ENCODE results near the gene CALN1. TPM values are rescaled to one million over a fixed set of nuclear protein-coding genes. Genes with fewer than 3 reads are reported as not detected.

The CALN1 gene
- total and polyA plus RNA-seq, 2 experiments from 2014 or later = 7.6 to 14.5 TPM

DNA sequence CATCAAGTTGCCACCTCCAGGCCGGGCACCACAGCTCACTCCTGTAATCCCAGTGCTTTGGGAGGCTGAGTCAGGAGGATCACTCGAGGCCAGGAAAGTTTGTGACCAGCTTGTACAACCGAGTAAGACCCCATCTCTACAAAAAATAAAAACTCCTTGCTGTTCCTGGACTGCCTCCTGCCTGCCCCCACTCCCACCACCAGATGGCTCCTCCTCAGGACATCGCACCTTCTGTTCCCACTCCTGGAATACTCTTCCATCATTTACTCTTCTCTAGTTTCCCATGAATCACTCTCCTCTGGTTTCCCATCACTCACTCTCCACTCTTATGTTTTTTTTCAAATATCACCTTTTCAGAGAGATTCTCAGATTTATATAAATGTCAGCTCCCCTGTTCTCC, 540.7 kb downstream of the CALN1 start:
- Mint-ChIP-seq H3K27me3 (ENCODE audit: insufficient read depth, low read depth, poor library complexity) (no peaks in the 10 kb centered on the region), H3K4me3 (no peak overlapping the region), H3K4me1 (no peaks in the 10 kb centered on the region), H3K36me3 (ENCODE audit: low read depth) (peaks cover 14% of the 10 kb centered on the region; the same call in 2 of the 3 replicates), H3K27ac (no peak overlapping the region), H3K9me3 (peaks cover 13% of the 10 kb centered on the region)
- H3K79me2 ChIP-seq (replicated peaks; ENCODE audit: insufficient read depth) = no peaks in the 10 kb centered on the region
- no peaks in the 10 kb centered on the region for H3K27me3 ChIP-seq (ENCODE audit: insufficient read depth)
- H4K20me1 ChIP-seq (replicated peaks; ENCODE audit: insufficient read depth) = no peaks in the 10 kb centered on the region
- no peak overlapping the region for H3K4me3 ChIP-seq
- TF ChIP-seq EZH2 (IDR thresholded peaks at IDR 0.05; ENCODE audit: low read depth, unreplicated experiment) = no peak
- TF ChIP-seq ZNF331 (CRISPR knock-in tag; IDR thresholded peaks at IDR 0.05; ENCODE audit: low read depth) = no peak
- TF ChIP-seq ETS1 (IDR thresholded peaks at IDR 0.05) = no peak
- peak; percentile 62 to 66 for TF ChIP-seq CTCF (conservative IDR thresholded peaks at IDR 0.05; ENCODE audit: low read depth in 2 of 2)
- TF ChIP-seq STAT1 (IDR thresholded peaks at IDR 0.05; ENCODE audit: unreplicated experiment) = no peak
- no peak for TF ChIP-seq EZH2phosphoT487 (IDR thresholded peaks at IDR 0.05; ENCODE audit: unreplicated experiment)
- no peaks in the 10 kb centered on the region for H3K4me1 ChIP-seq (ENCODE audit: insufficient read depth)
- no peak overlapping the region for H3K4me2 ChIP-seq
- H2AFZ ChIP-seq = no peak overlapping the region
- no peaks in the 10 kb centered on the region for H3K36me3 ChIP-seq (ENCODE audit: insufficient read depth)
- ATAC-seq (peak; percentile 39; the same call in 2 of the 3 replicates), DNase-seq (ENCODE audit: low spot score) (peak; percentile 25)
- no peak overlapping the region for H3K27ac ChIP-seq (ENCODE audit: low read depth)
- no peaks in the 10 kb centered on the region; the same call in 1 of the 2 replicates for H3K9me2 ChIP-seq (ENCODE audit: insufficient read depth)
- H3F3A ChIP-seq (replicated peaks; ENCODE audit: low read depth) = no peaks in the 10 kb centered on the region

GRCh38 chr7:71870812-71871211, 541.3 kb downstream of the CALN1 start:
- DNase-seq (ENCODE audit: low spot score) = no peak
- TF ChIP-seq JUNB (IDR thresholded peaks at IDR 0.05; ENCODE audit: unreplicated experiment) = no peak
- no peak for TF ChIP-seq ETS1 (IDR thresholded peaks at IDR 0.05)
- no peak for TF ChIP-seq POLR2AphosphoS5 (IDR thresholded peaks at IDR 0.05; ENCODE audit: low read depth)
- no peak for TF ChIP-seq CREB1 (CRISPR knock-in tag; IDR thresholded peaks at IDR 0.05; ENCODE audit: low read depth)
- TF ChIP-seq, protein P1, sequence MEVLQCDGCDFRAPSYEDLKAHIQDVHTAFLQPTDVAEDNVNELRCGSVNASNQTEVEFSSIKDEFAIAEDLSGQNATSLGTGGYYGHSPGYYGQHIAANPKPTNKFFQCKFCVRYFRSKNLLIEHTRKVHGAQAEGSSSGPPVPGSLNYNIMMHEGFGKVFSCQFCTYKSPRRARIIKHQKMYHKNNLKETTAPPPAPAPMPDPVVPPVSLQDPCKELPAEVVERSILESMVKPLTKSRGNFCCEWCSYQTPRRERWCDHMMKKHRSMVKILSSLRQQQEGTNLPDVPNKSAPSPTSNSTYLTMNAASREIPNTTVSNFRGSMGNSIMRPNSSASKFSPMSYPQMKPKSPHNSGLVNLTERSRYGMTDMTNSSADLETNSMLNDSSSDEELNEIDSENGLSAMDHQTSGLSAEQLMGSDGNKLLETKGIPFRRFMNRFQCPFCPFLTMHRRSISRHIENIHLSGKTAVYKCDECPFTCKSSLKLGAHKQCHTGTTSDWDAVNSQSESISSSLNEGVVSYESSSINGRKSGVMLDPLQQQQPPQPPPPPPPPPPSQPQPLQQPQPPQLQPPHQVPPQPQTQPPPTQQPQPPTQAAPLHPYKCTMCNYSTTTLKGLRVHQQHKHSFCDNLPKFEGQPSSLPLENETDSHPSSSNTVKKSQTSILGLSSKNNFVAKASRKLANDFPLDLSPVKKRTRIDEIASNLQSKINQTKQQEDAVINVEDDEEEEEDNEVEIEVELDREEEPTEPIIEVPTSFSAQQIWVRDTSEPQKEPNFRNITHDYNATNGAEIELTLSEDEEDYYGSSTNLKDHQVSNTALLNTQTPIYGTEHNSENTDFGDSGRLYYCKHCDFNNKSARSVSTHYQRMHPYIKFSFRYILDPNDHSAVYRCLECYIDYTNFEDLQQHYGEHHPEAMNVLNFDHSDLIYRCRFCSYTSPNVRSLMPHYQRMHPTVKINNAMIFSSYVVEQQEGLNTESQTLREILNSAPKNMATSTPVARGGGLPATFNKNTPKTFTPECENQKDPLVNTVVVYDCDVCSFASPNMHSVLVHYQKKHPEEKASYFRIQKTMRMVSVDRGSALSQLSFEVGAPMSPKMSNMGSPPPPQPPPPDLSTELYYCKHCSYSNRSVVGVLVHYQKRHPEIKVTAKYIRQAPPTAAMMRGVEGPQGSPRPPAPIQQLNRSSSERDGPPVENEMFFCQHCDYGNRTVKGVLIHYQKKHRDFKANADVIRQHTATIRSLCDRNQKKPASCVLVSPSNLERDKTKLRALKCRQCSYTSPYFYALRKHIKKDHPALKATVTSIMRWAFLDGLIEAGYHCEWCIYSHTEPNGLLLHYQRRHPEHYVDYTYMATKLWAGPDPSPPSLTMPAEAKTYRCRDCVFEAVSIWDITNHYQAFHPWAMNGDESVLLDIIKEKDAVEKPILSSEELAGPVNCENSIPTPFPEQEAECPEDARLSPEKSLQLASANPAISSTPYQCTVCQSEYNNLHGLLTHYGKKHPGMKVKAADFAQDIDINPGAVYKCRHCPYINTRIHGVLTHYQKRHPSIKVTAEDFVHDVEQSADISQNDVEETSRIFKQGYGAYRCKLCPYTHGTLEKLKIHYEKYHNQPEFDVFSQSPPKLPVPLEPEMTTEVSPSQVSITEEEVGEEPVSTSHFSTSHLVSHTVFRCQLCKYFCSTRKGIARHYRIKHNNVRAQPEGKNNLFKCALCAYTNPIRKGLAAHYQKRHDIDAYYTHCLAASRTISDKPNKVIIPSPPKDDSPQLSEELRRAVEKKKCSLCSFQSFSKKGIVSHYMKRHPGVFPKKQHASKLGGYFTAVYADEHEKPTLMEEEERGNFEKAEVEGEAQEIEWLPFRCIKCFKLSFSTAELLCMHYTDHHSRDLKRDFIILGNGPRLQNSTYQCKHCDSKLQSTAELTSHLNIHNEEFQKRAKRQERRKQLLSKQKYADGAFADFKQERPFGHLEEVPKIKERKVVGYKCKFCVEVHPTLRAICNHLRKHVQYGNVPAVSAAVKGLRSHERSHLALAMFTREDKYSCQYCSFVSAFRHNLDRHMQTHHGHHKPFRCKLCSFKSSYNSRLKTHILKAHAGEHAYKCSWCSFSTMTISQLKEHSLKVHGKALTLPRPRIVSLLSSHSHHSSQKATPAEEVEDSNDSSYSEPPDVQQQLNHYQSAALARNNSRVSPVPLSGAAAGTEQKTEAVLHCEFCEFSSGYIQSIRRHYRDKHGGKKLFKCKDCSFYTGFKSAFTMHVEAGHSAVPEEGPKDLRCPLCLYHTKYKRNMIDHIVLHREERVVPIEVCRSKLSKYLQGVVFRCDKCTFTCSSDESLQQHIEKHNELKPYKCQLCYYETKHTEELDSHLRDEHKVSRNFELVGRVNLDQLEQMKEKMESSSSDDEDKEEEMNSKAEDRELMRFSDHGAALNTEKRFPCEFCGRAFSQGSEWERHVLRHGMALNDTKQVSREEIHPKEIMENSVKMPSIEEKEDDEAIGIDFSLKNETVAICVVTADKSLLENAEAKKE (CRISPR knock-in tag; IDR thresholded peaks at IDR 0.05) = no peak

More at GRCh38 chr7:71870812-71871211, 541.3 kb downstream of the CALN1 start:
- Histone ChIP-seq H3K36me3 (ENCODE audit: insufficient read depth) (no peaks in the 10 kb centered on the region), H3K4me1 (ENCODE audit: insufficient read depth) (no peaks in the 10 kb centered on the region), H4K20me1 (replicated peaks; ENCODE audit: insufficient read depth) (no peaks in the 10 kb centered on the region), H3K27ac (ENCODE audit: low read depth) (no peak overlapping the region), H3K9me2 (ENCODE audit: insufficient read depth) (no peaks in the 10 kb centered on the region), H3K4me2 (no peak overlapping the region), H3K79me2 (replicated peaks; ENCODE audit: insufficient read depth) (no peaks in the 10 kb centered on the region), H3F3A (replicated peaks; ENCODE audit: low read depth) (no peaks in the 10 kb centered on the region), H2AFZ (no peak overlapping the region), H3K27me3 (ENCODE audit: insufficient read depth) (no peaks in the 10 kb centered on the region), H3K4me3 (no peak overlapping the region)
- Mint-ChIP-seq H3K27me3 (ENCODE audit: insufficient read depth, low read depth, poor library complexity) (no peaks in the 10 kb centered on the region), H3K27ac (no peak overlapping the region; the same call in 1 of the 2 replicates), H3K4me3 (no peak overlapping the region), H3K4me1 (no peaks in the 10 kb centered on the region), H3K9me3 (peaks cover 6% of the 10 kb centered on the region), H3K36me3 (ENCODE audit: low read depth) (peaks cover 8% of the 10 kb centered on the region; the same call in 2 of the 3 replicates)
- ATAC-seq = no peak

Measured in GM23338 (cell line).